Liver (tissue), 2 donors: ENCODE measurements around the gene GCLM.

Source experiments
- TF ChIP-seq, protein P1 (sequence below): IDR thresholded peaks from 2 replicates; pipeline ENCODE4 v1.6.1; 2016; ENCODE audit warnings: antibody characterized with exemption
- TF ChIP-seq, protein P2 (sequence below): fragments of 150-350 bp; IDR thresholded peaks from 2 replicates; pipeline ENCODE4 v1.5.1; 2017; ENCODE audit warnings: improper control_type of control experiment, low read depth, low read length; ENCODE audit not compliant: missing input control
- TF ChIP-seq, protein P3 (sequence below): IDR thresholded peaks from 2 replicates; pipeline ENCODE4 v1.6.1; 2016; ENCODE audit warnings: antibody characterized with exemption, mild to moderate bottlenecking
- donor health status: healthy.

DNA sequence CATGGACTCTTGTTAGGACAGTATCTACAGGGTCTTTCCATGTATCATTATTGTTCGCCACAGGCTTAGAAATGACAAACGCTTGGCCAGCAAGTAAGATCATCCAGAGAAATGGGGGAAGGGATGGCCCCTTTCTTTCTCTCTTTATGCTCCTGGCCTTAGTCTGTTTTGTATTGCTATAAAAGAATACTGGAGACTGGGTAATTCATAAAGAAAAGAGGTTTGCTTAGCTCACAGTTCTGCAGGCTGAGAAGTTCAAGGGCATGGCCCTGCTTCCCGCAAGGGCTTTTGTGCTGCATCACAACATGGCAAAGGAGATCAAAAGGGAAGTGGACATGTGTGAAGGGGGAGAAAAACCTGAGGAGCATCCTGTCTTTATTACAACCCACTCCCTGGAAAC lies 71.3 kb downstream of the GCLM start:
- TF ChIP-seq, protein P1, sequence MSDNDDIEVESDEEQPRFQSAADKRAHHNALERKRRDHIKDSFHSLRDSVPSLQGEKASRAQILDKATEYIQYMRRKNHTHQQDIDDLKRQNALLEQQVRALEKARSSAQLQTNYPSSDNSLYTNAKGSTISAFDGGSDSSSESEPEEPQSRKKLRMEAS = no peak
- TF ChIP-seq, protein P2, sequence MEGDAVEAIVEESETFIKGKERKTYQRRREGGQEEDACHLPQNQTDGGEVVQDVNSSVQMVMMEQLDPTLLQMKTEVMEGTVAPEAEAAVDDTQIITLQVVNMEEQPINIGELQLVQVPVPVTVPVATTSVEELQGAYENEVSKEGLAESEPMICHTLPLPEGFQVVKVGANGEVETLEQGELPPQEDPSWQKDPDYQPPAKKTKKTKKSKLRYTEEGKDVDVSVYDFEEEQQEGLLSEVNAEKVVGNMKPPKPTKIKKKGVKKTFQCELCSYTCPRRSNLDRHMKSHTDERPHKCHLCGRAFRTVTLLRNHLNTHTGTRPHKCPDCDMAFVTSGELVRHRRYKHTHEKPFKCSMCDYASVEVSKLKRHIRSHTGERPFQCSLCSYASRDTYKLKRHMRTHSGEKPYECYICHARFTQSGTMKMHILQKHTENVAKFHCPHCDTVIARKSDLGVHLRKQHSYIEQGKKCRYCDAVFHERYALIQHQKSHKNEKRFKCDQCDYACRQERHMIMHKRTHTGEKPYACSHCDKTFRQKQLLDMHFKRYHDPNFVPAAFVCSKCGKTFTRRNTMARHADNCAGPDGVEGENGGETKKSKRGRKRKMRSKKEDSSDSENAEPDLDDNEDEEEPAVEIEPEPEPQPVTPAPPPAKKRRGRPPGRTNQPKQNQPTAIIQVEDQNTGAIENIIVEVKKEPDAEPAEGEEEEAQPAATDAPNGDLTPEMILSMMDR = no peak
- TF ChIP-seq, protein P3, sequence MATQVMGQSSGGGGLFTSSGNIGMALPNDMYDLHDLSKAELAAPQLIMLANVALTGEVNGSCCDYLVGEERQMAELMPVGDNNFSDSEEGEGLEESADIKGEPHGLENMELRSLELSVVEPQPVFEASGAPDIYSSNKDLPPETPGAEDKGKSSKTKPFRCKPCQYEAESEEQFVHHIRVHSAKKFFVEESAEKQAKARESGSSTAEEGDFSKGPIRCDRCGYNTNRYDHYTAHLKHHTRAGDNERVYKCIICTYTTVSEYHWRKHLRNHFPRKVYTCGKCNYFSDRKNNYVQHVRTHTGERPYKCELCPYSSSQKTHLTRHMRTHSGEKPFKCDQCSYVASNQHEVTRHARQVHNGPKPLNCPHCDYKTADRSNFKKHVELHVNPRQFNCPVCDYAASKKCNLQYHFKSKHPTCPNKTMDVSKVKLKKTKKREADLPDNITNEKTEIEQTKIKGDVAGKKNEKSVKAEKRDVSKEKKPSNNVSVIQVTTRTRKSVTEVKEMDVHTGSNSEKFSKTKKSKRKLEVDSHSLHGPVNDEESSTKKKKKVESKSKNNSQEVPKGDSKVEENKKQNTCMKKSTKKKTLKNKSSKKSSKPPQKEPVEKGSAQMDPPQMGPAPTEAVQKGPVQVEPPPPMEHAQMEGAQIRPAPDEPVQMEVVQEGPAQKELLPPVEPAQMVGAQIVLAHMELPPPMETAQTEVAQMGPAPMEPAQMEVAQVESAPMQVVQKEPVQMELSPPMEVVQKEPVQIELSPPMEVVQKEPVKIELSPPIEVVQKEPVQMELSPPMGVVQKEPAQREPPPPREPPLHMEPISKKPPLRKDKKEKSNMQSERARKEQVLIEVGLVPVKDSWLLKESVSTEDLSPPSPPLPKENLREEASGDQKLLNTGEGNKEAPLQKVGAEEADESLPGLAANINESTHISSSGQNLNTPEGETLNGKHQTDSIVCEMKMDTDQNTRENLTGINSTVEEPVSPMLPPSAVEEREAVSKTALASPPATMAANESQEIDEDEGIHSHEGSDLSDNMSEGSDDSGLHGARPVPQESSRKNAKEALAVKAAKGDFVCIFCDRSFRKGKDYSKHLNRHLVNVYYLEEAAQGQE = no peak
